ENCODE results near the gene BDNF.

BDNF gene

DNA sequence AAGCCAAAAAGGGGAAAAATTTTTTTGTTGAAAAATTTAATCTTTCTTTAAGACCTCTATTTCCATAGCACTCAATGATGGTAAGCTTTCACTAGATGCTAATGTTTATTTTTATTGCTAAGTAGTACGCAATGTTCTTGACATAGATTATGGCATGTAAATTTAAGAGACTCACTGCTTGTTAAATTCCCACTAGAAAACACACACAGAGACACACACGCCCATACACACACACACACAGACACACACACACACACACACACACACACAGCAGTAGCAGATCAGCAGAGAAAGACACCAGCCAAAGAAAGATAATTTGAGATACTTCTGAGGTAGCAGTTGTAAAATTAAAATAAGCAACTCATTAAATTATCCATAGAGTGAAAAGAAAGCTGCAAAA is 16.0 kb upstream of the BDNF start:
- DNase-seq = no peak
- Histone ChIP-seq H3K27me3 (ENCODE audit: insufficient read depth, low read length) (peaks cover 26% of the 10 kb centered on the region), H3K4me1 (ENCODE audit: control insufficient read depth in 1 of 2, insufficient read depth in 2 of 2, low read length in 2 of 2) (peaks cover 2 to 3% of the 10 kb centered on the region in 2 experiments), H4K8ac (ENCODE audit: low read depth, low read length) (no peak overlapping the region), H2BK5ac (ENCODE audit: low read depth, low read length, poor library complexity) (no peak overlapping the region), H3K4ac (ENCODE audit: low read depth, low read length) (no peak overlapping the region), H3K14ac (ENCODE audit: low read length) (no peak overlapping the region), H3K27ac (ENCODE audit: low read depth, low read length) (no peak overlapping the region), H3K79me1 (ENCODE audit: low read length) (no peaks in the 10 kb centered on the region), H3K79me2 (ENCODE audit: control insufficient read depth, insufficient read depth, low read length, poor library complexity) (no peaks in the 10 kb centered on the region), H2BK120ac (ENCODE audit: insufficient read depth, low read length, poor library complexity) (no peak overlapping the region), H3K9me3 (ENCODE audit: insufficient read depth, low read depth, low read length) (no peaks in the 10 kb centered on the region), H2AFZ (ENCODE audit: insufficient read depth, low read length, poor library complexity) (no peak overlapping the region), H3K4me3 (ENCODE audit: low read depth, low read length) (no peak overlapping the region), H3K23ac (ENCODE audit: low read length) (no peak overlapping the region), H2BK12ac (ENCODE audit: low read length) (no peak overlapping the region), H4K91ac (ENCODE audit: low read depth, low read length) (no peak overlapping the region), H3K36me3 (ENCODE audit: control insufficient read depth in 1 of 2, insufficient read depth in 2 of 2, low read length in 2 of 2) (no peaks in the 10 kb centered on the region), H3K9ac (ENCODE audit: low read length) (no peak overlapping the region), H2AK5ac (ENCODE audit: low read length) (no peak overlapping the region), H4K12ac (ENCODE audit: low read depth, low read length) (no peak overlapping the region), H3K18ac (ENCODE audit: low read length) (no peak overlapping the region), H3K4me2 (ENCODE audit: low read length) (no peak overlapping the region)
- WGBS (ENCODE audit: extremely low coverage, insufficient coverage, insufficient read length) = no CpG with 5 or more reads among the region's 2 CpGs

- no peak overlapping the region for H2BK5ac ChIP-seq (ENCODE audit: low read depth, low read length, poor library complexity)
Measured at GRCh38 chr11:27711725-27712124, 11.5 kb upstream of the BDNF start.

GRCh38 chr11:27710536-27710935 is 10.3 kb upstream of the BDNF start:
- H4K91ac ChIP-seq (ENCODE audit: low read depth, low read length) = no peak overlapping the region
- H3K14ac ChIP-seq (ENCODE audit: low read length) = no peak overlapping the region
- DNase-seq = no peak
- H3K9me3 ChIP-seq (ENCODE audit: insufficient read depth, low read depth, low read length) = no peaks in the 10 kb centered on the region
- H2AFZ ChIP-seq (ENCODE audit: insufficient read depth, low read length, poor library complexity) = no peak overlapping the region
- no peak overlapping the region for H3K27ac ChIP-seq (ENCODE audit: low read depth, low read length)
- H3K79me1 ChIP-seq (ENCODE audit: low read length) = no peaks in the 10 kb centered on the region
- H2BK120ac ChIP-seq (ENCODE audit: insufficient read depth, low read length, poor library complexity) = no peak overlapping the region
- no peak overlapping the region for H2BK12ac ChIP-seq (ENCODE audit: low read length)
- H3K4me2 ChIP-seq (ENCODE audit: low read length) = no peak overlapping the region
- no peak overlapping the region for H2BK5ac ChIP-seq (ENCODE audit: low read depth, low read length, poor library complexity)
- no peaks in the 10 kb centered on the region for H3K4me1 ChIP-seq (ENCODE audit: control insufficient read depth in 1 of 2, insufficient read depth in 2 of 2, low read length in 2 of 2)
- H3K79me2 ChIP-seq (ENCODE audit: control insufficient read depth, insufficient read depth, low read length, poor library complexity) = no peaks in the 10 kb centered on the region
- H3K9ac ChIP-seq (ENCODE audit: low read length) = no peak overlapping the region
- H2AK5ac ChIP-seq (ENCODE audit: low read length) = no peak overlapping the region
- no CpG with 5 or more reads among the region's 2 CpGs for WGBS (ENCODE audit: extremely low coverage, insufficient coverage, insufficient read length)
- no peak overlapping the region for H4K8ac ChIP-seq (ENCODE audit: low read depth, low read length)
- H3K4me3 ChIP-seq (ENCODE audit: low read depth, low read length) = no peak overlapping the region
- H3K27me3 ChIP-seq (ENCODE audit: insufficient read depth, low read length) = no peaks in the 10 kb centered on the region
- no peak overlapping the region for H3K4ac ChIP-seq (ENCODE audit: low read depth, low read length)
- no peak overlapping the region for H4K12ac ChIP-seq (ENCODE audit: low read depth, low read length)
- no peak overlapping the region for H3K23ac ChIP-seq (ENCODE audit: low read length)
- no peak overlapping the region for H3K18ac ChIP-seq (ENCODE audit: low read length)
- no peaks in the 10 kb centered on the region for H3K36me3 ChIP-seq (ENCODE audit: control insufficient read depth in 1 of 2, insufficient read depth in 2 of 2, low read length in 2 of 2)

More at GRCh38 chr11:27711725-27712124, 11.5 kb upstream of the BDNF start:
- H3K18ac ChIP-seq (ENCODE audit: low read length) = no peak overlapping the region
- H2BK12ac ChIP-seq (ENCODE audit: low read length) = no peak overlapping the region
- H4K91ac ChIP-seq (ENCODE audit: low read depth, low read length) = no peak overlapping the region
- no CpG with 5 or more reads among the region's 1 CpG for WGBS (ENCODE audit: extremely low coverage, insufficient coverage, insufficient read length)
- H3K9me3 ChIP-seq (ENCODE audit: insufficient read depth, low read depth, low read length) = no peaks in the 10 kb centered on the region
- H3K4me3 ChIP-seq (ENCODE audit: low read depth, low read length) = no peak overlapping the region
- no peak overlapping the region for H4K8ac ChIP-seq (ENCODE audit: low read depth, low read length)
- no peak overlapping the region for H2BK120ac ChIP-seq (ENCODE audit: insufficient read depth, low read length, poor library complexity)
- no peak overlapping the region for H2AFZ ChIP-seq (ENCODE audit: insufficient read depth, low read length, poor library complexity)
- no peak overlapping the region for H3K9ac ChIP-seq (ENCODE audit: low read length)
- H3K23ac ChIP-seq (ENCODE audit: low read length) = no peak overlapping the region
- H3K27me3 ChIP-seq (ENCODE audit: insufficient read depth, low read length) = no peaks in the 10 kb centered on the region
- no peaks in the 10 kb centered on the region for H3K4me1 ChIP-seq (ENCODE audit: control insufficient read depth in 1 of 2, insufficient read depth in 2 of 2, low read length in 2 of 2)
- no peaks in the 10 kb centered on the region for H3K79me2 ChIP-seq (ENCODE audit: control insufficient read depth, insufficient read depth, low read length, poor library complexity)
- H4K12ac ChIP-seq (ENCODE audit: low read depth, low read length) = no peak overlapping the region
- no peak overlapping the region for H3K4ac ChIP-seq (ENCODE audit: low read depth, low read length)
- no peaks in the 10 kb centered on the region for H3K79me1 ChIP-seq (ENCODE audit: low read length)
- no peak overlapping the region for H3K14ac ChIP-seq (ENCODE audit: low read length)
- no peak overlapping the region for H3K4me2 ChIP-seq (ENCODE audit: low read length)
- H3K36me3 ChIP-seq (ENCODE audit: control insufficient read depth in 1 of 2, insufficient read depth in 2 of 2, low read length in 2 of 2) = no peaks in the 10 kb centered on the region
- no peak overlapping the region for H2AK5ac ChIP-seq (ENCODE audit: low read length)
- DNase-seq = no peak
- no peak overlapping the region for H3K27ac ChIP-seq (ENCODE audit: low read depth, low read length)

DNA sequence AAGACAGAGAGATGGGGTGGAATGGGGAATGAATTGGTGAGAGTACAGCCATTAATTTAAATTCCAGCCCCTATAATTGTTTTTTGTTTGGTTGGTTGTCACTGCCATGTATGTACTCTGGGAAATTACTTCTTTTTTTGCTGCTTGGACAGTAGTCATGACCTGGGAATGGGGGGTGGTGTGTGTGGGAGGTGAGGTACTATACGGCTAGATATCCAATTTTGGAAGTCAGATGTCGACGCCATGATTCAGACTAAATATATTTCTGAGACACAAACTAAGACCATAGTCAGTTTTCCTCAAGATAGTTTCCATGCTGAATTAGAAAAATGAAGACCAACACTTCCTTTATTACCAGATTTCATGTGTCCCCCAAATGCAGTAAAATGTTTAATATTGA is 7.4 kb upstream of the BDNF start:
- no peak overlapping the region for H2AFZ ChIP-seq (ENCODE audit: insufficient read depth, low read length, poor library complexity)
- H3K4me2 ChIP-seq (ENCODE audit: low read length) = no peak overlapping the region
- H3K23ac ChIP-seq (ENCODE audit: low read length) = no peak overlapping the region
- no peak overlapping the region for H3K4me3 ChIP-seq (ENCODE audit: low read depth, low read length)
- H3K36me3 ChIP-seq (ENCODE audit: control insufficient read depth in 1 of 2, insufficient read depth in 2 of 2, low read length in 2 of 2) = no peaks in the 10 kb centered on the region
- H2BK120ac ChIP-seq (ENCODE audit: insufficient read depth, low read length, poor library complexity) = no peak overlapping the region
- DNase-seq = no peak
- H3K79me2 ChIP-seq (ENCODE audit: control insufficient read depth, insufficient read depth, low read length, poor library complexity) = no peaks in the 10 kb centered on the region
- no peak overlapping the region for H2AK5ac ChIP-seq (ENCODE audit: low read length)
- no CpG with 5 or more reads among the region's 3 CpGs for WGBS (ENCODE audit: extremely low coverage, insufficient coverage, insufficient read length)
- no peaks in the 10 kb centered on the region for H3K9me3 ChIP-seq (ENCODE audit: insufficient read depth, low read depth, low read length)
- no peaks in the 10 kb centered on the region for H3K79me1 ChIP-seq (ENCODE audit: low read length)
- H4K12ac ChIP-seq (ENCODE audit: low read depth, low read length) = no peak overlapping the region
- H3K4ac ChIP-seq (ENCODE audit: low read depth, low read length) = no peak overlapping the region
- no peak overlapping the region for H3K14ac ChIP-seq (ENCODE audit: low read length)
- no peak overlapping the region for H2BK12ac ChIP-seq (ENCODE audit: low read length)
- no peak overlapping the region for H3K18ac ChIP-seq (ENCODE audit: low read length)
- no peak overlapping the region for H4K91ac ChIP-seq (ENCODE audit: low read depth, low read length)
- H4K8ac ChIP-seq (ENCODE audit: low read depth, low read length) = no peak overlapping the region
- no peaks in the 10 kb centered on the region for H3K4me1 ChIP-seq (ENCODE audit: control insufficient read depth in 1 of 2, insufficient read depth in 2 of 2, low read length in 2 of 2)
- no peak overlapping the region for H3K9ac ChIP-seq (ENCODE audit: low read length)
- no peak overlapping the region for H2BK5ac ChIP-seq (ENCODE audit: low read depth, low read length, poor library complexity)
- no peaks in the 10 kb centered on the region for H3K27me3 ChIP-seq (ENCODE audit: insufficient read depth, low read length)
- no peak overlapping the region for H3K27ac ChIP-seq (ENCODE audit: low read depth, low read length)

All from trophoblast cell (in vitro differentiated cells and primary cell).